RWPE1 (cell line): Measurements from ENCODE around the gene TSPAN19.

Experiments used
- CTCF ChIA-PET: fragments of 350-600 bp; sonication (Branson Sonifier 250); formaldehyde crosslinking; extraction: SDS; loops from one replicate; lab custom pipeline; 2021; lab: Yijun Ruan, JAX
- POLR2A ChIA-PET: fragments of 400-600 bp; formaldehyde crosslinking; extraction: SDS; loops from one replicate; lab custom pipeline; 2020; ENCODE audit warnings: antibody characterized with exemption; ENCODE audit not compliant: low non-redundant PET; lab: Yijun Ruan, JAX
- DNase-seq: peaks from one replicate; pipeline ENCODE4 v3.0.0; 2012; ENCODE audit warnings: low spot score
- H3K27ac ChIP-seq: fragments of 450-650 bp; 2 replicates; pipeline ENCODE4 v1.5.1; 2017
- CTCF ChIP-seq: fragments of 450-650 bp; conservative IDR thresholded peaks from 2 replicates; pipeline ENCODE4 v1.5.1; 2017; ENCODE audit warnings: low read depth, mild to moderate bottlenecking

TSPAN19 gene

GRCh38 chr12:85036234-85036707 is at the start of gene TSPAN19, which contains the start of gene LRRIQ1:
Gene TSPAN19, minus strand, starts transcription at chr12:85036277. Its CDS starts 6,331 bp downstream, at chr12:85029946.
Gene LRRIQ1, plus strand, starts transcription at chr12:85036351. Its CDS starts 1,826 bp downstream, at chr12:85038177.
- DNase-seq, result peak; percentile 94
- no peak for TF ChIP-seq CTCF
- ChIA-PET CTCF (interaction anchor here (0.6 to 0.7 kb wide), 4 partner anchors 39 to 1477 kb away, joined by 3 to 5 read pairs (median 4); no protein-coding TSS in a partner anchor), POLR2A (no interaction called here)
- H3K27ac ChIP-seq, result no peak within 1 kb of the TSS

GRCh38 chr12:85085066-85085465 is 49.0 kb upstream of the TSPAN19 start:
- TF ChIP-seq CTCF, result no peak
- CTCF ChIA-PET, result interaction anchor here (0.6 kb wide), 1 partner anchor 382 kb away, joined by 3 read pairs; no protein-coding TSS in a partner anchor
- DNase-seq, result no peak

GRCh38 chr12:85076688-85077430 is 40.8 kb upstream of the TSPAN19 start:
- ChIA-PET POLR2A (no interaction called here), CTCF (interaction anchor here (0.6 to 1.6 kb wide), 8 partner anchors 28 to 794 kb away, joined by 3 to 8 read pairs (median 3); no protein-coding TSS in a partner anchor)
- H3K27ac ChIP-seq, result no peak overlapping the region
- peak; percentile 73 for TF ChIP-seq CTCF
- peak; percentile 85 for DNase-seq

More at GRCh38 chr12:85085066-85085465, 49.0 kb upstream of the TSPAN19 start:
- POLR2A ChIA-PET, result no interaction called here
- no peak overlapping the region for H3K27ac ChIP-seq

GRCh38 chr12:85072826-85073225 is 36.7 kb upstream of the TSPAN19 start:
- no peak overlapping the region for H3K27ac ChIP-seq
- TF ChIP-seq CTCF, result no peak
- CTCF ChIA-PET, result no interaction called here
- DNase-seq, result no peak
- POLR2A ChIA-PET, result no interaction called here

GRCh38 chr12:85065837-85066482 is 29.9 kb upstream of the TSPAN19 start:
- DNase-seq, result no peak
- CTCF ChIA-PET, result no interaction called here

More at GRCh38 chr12:85065837-85066482, 29.9 kb upstream of the TSPAN19 start:
- POLR2A ChIA-PET, result no interaction called here
- TF ChIP-seq CTCF, result no peak
- no peak overlapping the region for H3K27ac ChIP-seq
